ENCODE results near the gene C1QTNF5.
"Not testable (repeated sequence)": the region's sequence is repeated elsewhere in the genome, so short reads cannot be mapped to it uniquely, and the experiment has no call there.

Gene C1QTNF5, protein sequence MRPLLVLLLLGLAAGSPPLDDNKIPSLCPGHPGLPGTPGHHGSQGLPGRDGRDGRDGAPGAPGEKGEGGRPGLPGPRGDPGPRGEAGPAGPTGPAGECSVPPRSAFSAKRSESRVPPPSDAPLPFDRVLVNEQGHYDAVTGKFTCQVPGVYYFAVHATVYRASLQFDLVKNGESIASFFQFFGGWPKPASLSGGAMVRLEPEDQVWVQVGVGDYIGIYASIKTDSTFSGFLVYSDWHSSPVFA

DNA sequence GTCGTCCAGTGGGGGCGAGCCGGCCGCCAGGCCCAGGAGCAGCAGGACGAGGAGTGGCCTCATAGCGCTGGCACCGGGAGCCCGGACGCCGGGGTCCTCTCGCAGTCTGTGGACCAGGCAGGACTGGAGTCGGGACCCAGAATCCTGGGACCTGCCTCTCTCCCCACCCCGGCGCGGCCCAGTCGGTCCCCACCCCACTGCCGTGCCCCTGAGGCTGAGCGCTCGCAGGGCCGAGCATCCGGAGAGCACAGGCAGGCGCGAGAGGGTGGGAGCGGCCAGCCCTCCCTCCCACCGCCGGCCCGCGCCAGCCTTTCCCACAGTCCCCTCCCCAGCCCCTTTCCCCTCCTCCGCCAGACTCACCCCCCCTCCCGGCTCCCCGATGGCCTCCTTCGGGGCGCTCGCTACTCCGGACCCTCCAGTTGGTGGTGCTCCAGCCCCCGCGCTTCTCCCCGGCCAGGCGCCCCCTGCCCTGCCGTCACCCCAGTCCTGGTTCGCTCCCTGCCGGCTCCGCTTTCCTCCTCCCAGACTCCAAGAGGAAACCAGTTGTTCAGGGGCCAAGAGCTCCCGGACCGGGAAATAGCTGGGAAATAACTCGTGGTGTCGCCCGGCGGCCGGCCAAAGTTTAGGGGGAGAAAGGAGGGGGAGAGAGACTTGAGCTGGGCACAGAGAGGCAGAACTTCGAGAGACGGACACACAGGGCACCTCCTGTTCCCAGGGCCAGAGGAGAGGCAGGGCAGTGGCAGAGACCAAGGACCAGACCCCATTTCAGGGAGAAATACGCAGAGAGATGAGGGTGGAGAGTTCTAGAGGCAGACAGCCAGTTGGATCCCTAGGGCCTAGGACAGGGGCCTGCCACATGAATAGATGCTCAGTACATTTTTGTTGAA is at the start of gene C1QTNF5:
Gene C1QTNF5, minus strand, starts transcription at position 549 of the 887 bp plus-strand sequence. Its CDS starts 486 bp downstream, at position 63.
- no peak within 1 kb of the TSS for H3K27ac ChIP-seq

DNA sequence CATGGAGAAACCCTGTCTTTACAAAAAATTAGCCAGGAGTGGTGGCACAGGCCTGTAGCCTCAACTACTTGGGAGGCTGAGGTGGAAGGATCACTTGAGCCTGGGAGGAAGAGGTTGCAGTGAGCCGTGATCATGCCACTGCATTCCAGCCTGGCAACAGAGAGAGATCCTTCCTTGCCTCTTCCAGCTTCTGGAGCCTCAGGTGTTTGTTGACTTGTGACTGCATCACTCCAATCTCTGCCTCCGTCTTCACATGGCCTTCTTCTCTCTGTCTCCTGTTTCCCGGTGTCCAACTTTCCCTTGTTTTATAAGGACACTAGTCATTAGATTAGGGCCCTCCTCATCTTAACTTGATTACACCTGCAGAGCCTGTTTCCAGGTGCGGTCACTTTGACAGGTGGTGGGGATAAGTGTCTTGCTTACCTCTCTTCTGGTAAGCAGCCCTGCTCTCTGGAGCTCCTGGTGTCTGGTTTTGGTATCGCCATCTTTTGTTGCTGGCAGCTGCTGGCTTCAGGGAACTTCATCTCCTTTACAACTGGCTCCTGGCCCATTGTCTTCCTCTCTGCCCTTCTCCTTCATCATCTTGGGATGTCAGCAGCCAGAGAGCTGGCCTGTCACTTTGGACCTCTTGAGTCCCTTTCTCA is 49.0 kb upstream of the C1QTNF5 start:
- H3K27ac ChIP-seq, result no peak overlapping the region
- TF ChIP-seq, protein P1, sequence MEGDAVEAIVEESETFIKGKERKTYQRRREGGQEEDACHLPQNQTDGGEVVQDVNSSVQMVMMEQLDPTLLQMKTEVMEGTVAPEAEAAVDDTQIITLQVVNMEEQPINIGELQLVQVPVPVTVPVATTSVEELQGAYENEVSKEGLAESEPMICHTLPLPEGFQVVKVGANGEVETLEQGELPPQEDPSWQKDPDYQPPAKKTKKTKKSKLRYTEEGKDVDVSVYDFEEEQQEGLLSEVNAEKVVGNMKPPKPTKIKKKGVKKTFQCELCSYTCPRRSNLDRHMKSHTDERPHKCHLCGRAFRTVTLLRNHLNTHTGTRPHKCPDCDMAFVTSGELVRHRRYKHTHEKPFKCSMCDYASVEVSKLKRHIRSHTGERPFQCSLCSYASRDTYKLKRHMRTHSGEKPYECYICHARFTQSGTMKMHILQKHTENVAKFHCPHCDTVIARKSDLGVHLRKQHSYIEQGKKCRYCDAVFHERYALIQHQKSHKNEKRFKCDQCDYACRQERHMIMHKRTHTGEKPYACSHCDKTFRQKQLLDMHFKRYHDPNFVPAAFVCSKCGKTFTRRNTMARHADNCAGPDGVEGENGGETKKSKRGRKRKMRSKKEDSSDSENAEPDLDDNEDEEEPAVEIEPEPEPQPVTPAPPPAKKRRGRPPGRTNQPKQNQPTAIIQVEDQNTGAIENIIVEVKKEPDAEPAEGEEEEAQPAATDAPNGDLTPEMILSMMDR (conservative IDR thresholded peaks at IDR 0.05), result no peak; the same call in 1 of the 2 replicates

More for the DNA sequence above, at the start of gene C1QTNF5:
- TF ChIP-seq, protein P1 (conservative IDR thresholded peaks at IDR 0.05), result no peak

DNA sequence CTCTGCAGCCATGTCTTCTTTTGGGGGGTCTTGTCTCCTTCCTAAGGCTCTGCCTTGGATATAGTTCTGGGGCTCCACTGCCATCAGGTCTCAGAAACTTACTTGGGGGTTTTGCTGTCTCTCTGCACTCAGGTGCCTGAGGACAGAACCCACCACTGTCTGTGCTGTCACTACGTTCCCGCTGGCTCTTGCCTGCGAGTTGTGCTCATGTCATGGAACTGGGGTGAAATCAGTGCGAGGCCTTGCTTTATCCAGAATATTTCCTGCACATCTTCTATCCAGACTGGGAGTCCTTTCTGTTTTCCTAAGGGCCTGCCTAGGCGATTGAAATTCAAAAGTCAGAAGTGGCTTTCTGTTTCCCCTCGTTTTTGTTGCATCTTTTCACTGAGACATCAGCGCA is 47.4 kb upstream of the C1QTNF5 start:
- TF ChIP-seq, protein P1 (conservative IDR thresholded peaks at IDR 0.05), result no peak

DNA sequence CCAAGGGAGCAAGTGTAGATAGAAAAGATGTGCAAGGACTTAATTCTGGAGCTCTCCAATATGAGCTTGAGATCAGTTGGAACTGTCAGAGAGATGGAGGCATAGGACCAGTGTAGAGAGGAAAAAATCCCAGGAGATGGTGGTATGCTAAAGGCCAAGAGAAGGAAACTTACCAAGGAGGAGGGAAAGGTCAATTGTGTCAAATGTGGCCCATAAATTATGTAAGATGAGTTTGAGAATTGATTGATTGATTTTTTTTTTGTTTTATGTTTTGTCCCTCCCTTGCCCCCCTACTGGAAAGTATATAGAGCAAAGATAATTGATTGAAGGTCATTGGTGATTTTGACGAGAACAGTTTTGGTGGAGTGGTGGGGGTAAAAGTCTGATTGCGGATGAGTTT is 43.6 kb upstream of the C1QTNF5 start:
- TF ChIP-seq, protein P1 (conservative IDR thresholded peaks at IDR 0.05), result no peak
- no peak overlapping the region for H3K27ac ChIP-seq

More for the DNA sequence above, 47.4 kb upstream of the C1QTNF5 start:
- no peak overlapping the region for H3K27ac ChIP-seq

DNA sequence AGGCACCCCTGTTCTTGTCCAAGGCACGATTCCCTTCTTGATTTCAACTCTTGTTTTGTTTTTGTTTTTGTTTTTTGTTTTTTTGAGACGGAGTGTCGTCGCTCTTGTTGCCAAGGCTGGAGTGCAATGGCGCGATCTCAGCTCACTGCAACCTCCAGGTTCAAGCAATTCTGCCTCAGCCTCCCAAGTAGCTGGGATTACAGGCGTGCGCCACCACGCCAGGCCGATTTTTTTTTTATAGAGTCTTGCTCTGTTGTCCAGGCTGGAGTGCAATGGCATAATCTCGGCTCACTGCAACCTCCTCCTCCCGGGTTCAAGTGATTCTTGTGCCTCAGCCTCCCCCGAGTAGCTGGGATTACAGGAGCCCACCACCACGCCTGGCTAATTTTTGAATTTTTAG is 41.8 kb upstream of the C1QTNF5 start:
- not testable (repeated sequence) for H3K27ac ChIP-seq

DNA sequence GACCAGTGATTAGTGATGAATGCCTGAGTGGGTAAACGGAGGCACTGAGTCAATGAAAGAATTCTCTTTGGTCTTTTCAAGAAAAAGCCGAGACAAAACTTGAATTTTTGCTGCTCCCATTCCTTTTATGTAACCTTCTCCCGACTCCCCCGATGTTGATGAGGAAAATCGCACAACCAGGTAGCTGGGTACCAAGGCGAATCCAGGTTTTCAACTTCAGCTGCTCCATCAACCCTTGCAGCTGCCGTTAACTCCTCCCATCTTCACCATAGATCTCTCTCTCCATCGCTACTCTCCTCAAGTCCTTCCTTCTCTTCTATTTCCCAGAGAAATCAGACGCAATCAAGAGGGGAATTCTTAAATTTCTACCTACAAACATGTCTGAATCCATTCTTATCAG is 41.4 kb upstream of the C1QTNF5 start:
- H3K27ac ChIP-seq, result peak overlapping the region; percentile 47; the same call in 1 of the 2 replicates
- TF ChIP-seq, protein P1 (conservative IDR thresholded peaks at IDR 0.05), result no peak

DNA sequence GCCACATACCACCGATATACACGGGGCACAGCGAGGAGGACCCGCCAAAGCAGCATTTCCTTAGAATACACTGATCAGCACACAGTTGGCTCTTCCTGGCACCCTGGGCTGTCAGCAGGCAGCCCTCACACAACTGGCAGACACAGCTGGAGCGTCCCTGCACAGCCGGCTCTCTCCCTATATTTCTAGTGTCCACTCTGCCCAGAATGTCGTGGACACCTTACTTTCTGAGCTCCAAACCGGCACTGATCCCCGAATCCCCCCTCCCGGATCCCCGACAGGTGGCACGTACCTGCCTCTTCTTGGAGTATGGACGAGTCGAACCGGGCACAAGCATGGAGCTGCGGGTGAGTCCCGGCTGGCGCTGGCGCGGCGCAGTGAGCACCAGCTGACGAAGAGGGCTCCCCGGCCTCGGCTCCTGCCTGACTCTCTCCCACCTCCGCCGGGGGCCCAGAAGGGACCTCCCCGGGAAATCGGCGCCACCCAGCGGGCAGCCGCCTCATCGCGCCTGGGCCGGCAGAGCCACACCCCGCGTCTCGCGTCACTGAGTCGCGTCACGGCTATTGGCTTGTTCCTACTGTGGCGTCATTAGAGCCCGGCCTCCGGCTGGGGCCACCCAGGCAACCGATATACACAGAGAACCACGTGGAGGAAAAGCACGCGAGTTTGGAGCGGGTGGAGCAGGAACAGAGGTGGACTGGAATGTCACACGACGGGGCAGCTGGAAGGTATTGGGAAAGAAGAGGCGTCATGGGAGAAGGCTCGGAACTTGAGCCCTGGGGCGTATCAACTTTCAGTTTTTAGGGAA is 40.7 kb upstream of the C1QTNF5 start, which contains the start of gene USP2:
Gene USP2, minus strand, starts transcription at position 510 of the 808 bp plus-strand sequence. CDS start 8,210 bp downstream, outside the sequence.
- TF ChIP-seq, protein P1 (conservative IDR thresholded peaks at IDR 0.05), result peak; percentile 97
- H3K27ac ChIP-seq, result peak within 1 kb of the TSS; percentile 47; the same call in 1 of the 2 replicates

Measured in VCaP (cell line).